HG03565 (cell line): ENCODE results near the gene PEX16.

Source experiments
- ATAC-seq: cut with Tn5 transposase; IDR thresholded peaks from one replicate; pipeline ENCODE4 v1.9.1; 2021; ENCODE audit warnings: mild to moderate bottlenecking, moderate library complexity; ENCODE audit not compliant: unreplicated experiment

Gene PEX16

GRCh38 chr11:45899448-45900174, 18.1 kb downstream of the PEX16 start:
- no peak for ATAC-seq

- no peak for ATAC-seq
Observed at GRCh38 chr11:45899086-45899447, 18.6 kb downstream of the PEX16 start.

GRCh38 chr11:45897556-45897955, 20.1 kb downstream of the PEX16 start:
- no peak for ATAC-seq

GRCh38 chr11:45896422-45896984, 21.2 kb downstream of the PEX16 start:
- no peak for ATAC-seq

- no peak for ATAC-seq
Observed at GRCh38 chr11:45895553-45896259, 22.0 kb downstream of the PEX16 start.

GRCh38 chr11:45894555-45895247, 23.0 kb downstream of the PEX16 start:
- ATAC-seq, result no peak

- no peak for ATAC-seq
Observed at GRCh38 chr11:45892856-45893255, 24.8 kb downstream of the PEX16 start.

GRCh38 chr11:45890886-45891550, 26.7 kb downstream of the PEX16 start:
- ATAC-seq, result no peak

- ATAC-seq, result no peak
Observed at GRCh38 chr11:45889966-45890365, 27.7 kb downstream of the PEX16 start.

GRCh38 chr11:45889555-45889954, 28.1 kb downstream of the PEX16 start:
- ATAC-seq, result no peak

- ATAC-seq, result no peak
Observed at GRCh38 chr11:45887587-45887986, 30.1 kb downstream of the PEX16 start.

GRCh38 chr11:45886816-45887520, 30.7 kb downstream of the PEX16 start:
- no peak for ATAC-seq

- ATAC-seq, result no peak
Observed at GRCh38 chr11:45885921-45886721, 31.6 kb downstream of the PEX16 start.

GRCh38 chr11:45885274-45885920, 32.3 kb downstream of the PEX16 start, which contains the start of gene MAPK8IP1:
Gene MAPK8IP1, plus strand, starts transcription at chr11:45885651. Its CDS starts 170 bp downstream, at chr11:45885821.
- no peak for ATAC-seq

GRCh38 chr11:45884596-45885185, 33.0 kb downstream of the PEX16 start:
- no peak for ATAC-seq

GRCh38 chr11:45881708-45882368, 35.8 kb downstream of the PEX16 start:
- no peak for ATAC-seq

- ATAC-seq, result no peak
Observed at GRCh38 chr11:45880772-45881570, 36.7 kb downstream of the PEX16 start.
